ENCODE results near the gene SLC7A10. TPM values are rescaled to one million over a fixed set of nuclear protein-coding genes. Genes with fewer than 3 reads are reported as not detected.
"Not testable (repeated sequence)": the region's sequence is repeated elsewhere in the genome, so short reads cannot be mapped to it uniquely, and the experiment has no call there.

Gene SLC7A10
- total RNA-seq, 2 donors from 2014 or later = not detected

DNA sequence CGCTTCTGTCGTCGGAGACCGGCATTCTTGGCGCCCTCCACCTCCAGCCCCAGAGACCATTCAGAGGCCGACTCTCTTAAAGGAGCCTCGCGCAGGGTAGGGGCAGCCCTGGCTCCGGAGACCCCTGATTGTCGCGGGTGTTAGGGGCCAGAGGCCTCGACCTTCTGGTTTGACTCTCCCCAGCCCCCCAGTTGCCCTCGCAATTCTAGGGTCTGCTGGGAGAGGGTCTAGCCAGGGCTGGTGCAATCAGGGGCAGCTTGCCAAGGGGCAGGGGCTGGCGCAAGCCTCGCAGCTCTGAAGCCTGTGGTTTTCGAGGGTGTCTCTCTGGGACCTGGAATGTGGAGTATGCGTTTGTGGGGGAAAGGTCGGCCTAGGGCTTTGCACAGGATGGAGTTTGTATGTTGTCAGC lies 1.6 kb upstream of the SLC7A10 start:
- DNase-seq (ENCODE audit: low spot score) = no peak
- H3K27me3 Mint-ChIP-seq = peaks cover 32 to 34% of the 10 kb centered on the region in 2 donors
- H3K4me1 Mint-ChIP-seq (ENCODE audit: low read depth in 2 of 2) = peaks cover 0 to 9% of the 10 kb centered on the region in 2 donors
- H3K27ac Mint-ChIP-seq = no peak overlapping the region
- peaks cover 6% of the 10 kb centered on the region for H3K9me3 Mint-ChIP-seq
- no peak for ATAC-seq
- peaks cover 16% of the 10 kb centered on the region for H3K36me3 Mint-ChIP-seq
- H3K4me3 Mint-ChIP-seq = peak overlapping the region; percentile 53

DNA sequence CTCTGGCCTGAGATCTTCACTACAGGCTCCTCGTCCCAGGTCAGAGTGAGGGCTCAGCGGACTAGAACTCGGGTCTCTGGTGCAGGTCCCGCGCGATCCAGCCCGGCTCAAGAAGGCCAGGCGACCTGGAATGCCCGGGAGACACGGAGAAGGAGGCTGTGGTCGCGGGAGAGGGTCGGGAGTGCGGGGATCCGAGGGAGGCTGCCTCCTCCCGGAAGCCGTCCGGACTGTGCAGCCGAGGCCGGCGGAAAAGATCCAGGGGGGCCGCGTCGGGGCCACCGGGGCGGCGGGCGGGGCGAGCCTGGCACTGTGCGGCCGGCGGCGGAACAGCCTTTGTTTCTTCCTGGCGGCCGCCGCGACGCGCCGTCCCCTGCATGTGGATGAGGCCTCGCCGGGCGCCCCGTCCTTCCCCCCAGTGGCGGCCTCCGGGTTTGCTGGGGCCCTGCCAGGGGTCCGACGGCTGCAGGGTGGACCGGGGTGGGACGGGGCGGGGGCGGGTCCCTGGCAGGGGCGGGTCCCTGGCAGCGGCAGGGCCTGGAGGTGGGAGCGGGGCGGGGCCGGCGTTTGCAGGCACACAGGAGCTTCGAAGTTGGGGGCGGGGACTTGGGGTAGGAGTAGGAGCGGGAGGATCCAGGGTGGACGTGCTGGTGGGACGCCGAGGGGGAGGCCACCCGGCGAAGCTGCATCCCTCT lies 1.0 kb upstream of the SLC7A10 start:
- Mint-ChIP-seq H3K27me3 (peaks cover 32 to 34% of the 10 kb centered on the region in 2 donors), H3K36me3 (peaks cover 16% of the 10 kb centered on the region), H3K27ac (no peak overlapping the region), H3K4me3 (peak overlapping the region; percentile 54), H3K4me1 (ENCODE audit: low read depth in 2 of 2) (peaks cover 0 to 9% of the 10 kb centered on the region in 2 donors), H3K9me3 (peaks cover 6% of the 10 kb centered on the region)
- DNase-seq (ENCODE audit: low spot score) (no peak), ATAC-seq (peak; percentile 18 to 71)

DNA sequence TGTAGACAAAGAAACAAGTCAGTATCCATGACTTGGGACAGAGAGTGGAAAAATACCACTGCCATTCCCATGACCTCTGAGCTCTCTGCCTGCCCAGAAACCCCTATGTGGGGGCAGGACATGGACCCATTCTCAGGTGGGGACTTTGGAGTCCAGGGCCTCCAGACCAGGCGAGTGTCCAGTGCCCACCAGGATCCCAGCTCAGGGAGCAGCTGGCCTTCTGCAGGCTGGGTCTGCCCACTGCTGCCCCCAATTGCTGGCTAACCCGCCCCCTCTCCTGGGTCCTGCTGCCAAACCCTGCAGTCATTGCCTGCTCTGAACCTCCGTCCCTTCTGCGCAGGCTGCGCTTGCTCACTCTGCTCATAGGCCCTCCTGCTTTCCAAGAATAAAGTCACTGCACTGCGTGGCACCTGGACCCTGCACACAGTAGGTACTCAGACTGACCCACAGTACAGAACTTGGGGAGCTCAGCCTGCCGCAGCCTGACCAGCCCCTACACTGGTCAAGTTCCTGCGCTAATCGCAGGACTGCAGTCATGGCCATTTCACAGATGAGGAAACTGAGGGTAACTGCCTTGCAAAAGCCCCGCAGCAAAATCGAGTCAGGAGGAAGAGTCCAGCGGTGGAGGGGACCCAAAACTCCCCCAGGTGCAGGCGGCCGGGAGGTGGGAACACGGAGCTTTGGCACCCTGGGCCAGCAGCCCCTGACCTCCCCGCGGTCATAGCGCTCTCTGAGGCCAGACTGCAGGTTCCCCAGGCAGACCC lies 774 bp downstream of the SLC7A10 start:
- no peak overlapping the region for H3K27ac Mint-ChIP-seq
- no peak overlapping the region for H3K4me3 Mint-ChIP-seq
- peaks cover 6% of the 10 kb centered on the region for H3K9me3 Mint-ChIP-seq
- peaks cover 0 to 9% of the 10 kb centered on the region in 2 donors for H3K4me1 Mint-ChIP-seq (ENCODE audit: low read depth in 2 of 2)
- ATAC-seq (peak in 1 of 2 donors; percentile 25), DNase-seq (ENCODE audit: low spot score) (no peak)
- peaks cover 35 to 36% of the 10 kb centered on the region in 2 donors for H3K27me3 Mint-ChIP-seq
- H3K36me3 Mint-ChIP-seq = peaks cover 16% of the 10 kb centered on the region

DNA sequence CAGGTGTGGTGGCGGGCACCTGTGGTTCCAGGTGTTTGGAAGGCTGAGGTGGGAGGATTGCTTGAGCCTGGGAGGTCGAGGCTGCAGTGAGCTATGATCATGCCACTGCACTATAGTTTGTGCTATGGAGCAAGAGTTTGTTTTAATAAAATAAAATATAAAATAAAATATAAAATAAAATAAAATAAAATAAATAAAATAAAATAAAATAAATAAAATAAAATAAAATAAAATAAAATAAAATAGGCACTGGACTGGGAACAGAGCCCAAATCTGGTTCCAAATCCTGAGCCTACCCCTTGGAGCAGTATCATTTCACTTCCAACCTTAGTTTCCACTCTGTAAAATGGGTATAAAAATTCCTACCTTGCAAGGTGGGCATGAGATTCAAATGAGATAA lies 3.4 kb downstream of the SLC7A10 start:
- not testable (repeated sequence) for H3K4me3 Mint-ChIP-seq; H3K36me3 Mint-ChIP-seq; DNase-seq (ENCODE audit: low spot score); H3K4me1 Mint-ChIP-seq (ENCODE audit: low read depth in 2 of 2); H3K27ac Mint-ChIP-seq; H3K9me3 Mint-ChIP-seq; ATAC-seq
- H3K27me3 Mint-ChIP-seq = peaks cover 19 to 23% of the 10 kb centered on the region in 2 donors

DNA sequence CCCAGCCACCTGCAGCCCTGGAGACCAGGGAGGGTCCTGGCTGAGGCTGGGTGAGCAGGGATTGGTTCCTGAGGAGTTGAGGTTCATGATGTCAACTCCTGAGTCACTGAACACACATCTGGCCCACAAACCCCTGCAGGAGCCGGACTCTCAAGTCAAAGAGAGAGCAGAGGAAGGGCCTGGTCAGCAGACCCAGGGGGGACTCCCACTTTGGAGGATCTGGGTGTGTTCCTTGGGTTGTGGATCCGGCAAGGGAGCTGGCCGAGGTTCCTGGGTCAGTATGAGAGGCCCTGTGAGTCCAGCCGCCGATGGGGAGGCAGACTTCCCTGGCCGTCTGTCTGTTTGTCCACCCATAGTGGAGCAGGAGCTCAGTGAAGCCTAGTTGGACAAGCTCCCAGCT lies 4.0 kb downstream of the SLC7A10 start:
- Mint-ChIP-seq H3K4me3 (no peak overlapping the region), H3K27me3 (peaks cover 19 to 21% of the 10 kb centered on the region in 2 donors), H3K27ac (no peak overlapping the region), H3K36me3 (no peaks in the 10 kb centered on the region), H3K9me3 (no peaks in the 10 kb centered on the region), H3K4me1 (ENCODE audit: low read depth in 2 of 2) (peaks cover 0 to 9% of the 10 kb centered on the region in 2 donors)
- ATAC-seq = no peak
- no peak for DNase-seq (ENCODE audit: low spot score)

DNA sequence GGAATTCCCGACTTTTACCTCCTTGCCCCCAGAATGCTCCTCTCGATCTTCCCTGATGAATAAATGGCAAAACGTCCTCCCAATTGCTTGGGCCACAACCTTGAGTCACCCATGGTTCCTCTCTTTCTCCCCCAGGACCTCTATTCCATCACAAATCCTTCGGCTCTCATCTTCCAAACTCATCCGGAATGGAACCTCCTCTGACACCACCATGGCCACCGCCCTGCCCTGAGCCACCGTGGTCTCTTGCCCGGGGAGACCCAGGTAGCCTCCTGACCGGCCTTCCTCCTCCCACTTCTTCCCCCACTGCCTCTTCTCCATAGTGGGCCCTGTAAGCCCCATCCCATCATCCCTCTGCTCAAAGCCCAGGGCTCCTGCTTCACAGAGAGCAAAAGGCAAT lies 4.9 kb downstream of the SLC7A10 start:
- Mint-ChIP-seq H3K27me3 (peaks cover 14 to 19% of the 10 kb centered on the region in 2 donors), H3K4me1 (ENCODE audit: low read depth in 2 of 2) (peaks cover 0 to 3% of the 10 kb centered on the region in 2 donors), H3K36me3 (no peaks in the 10 kb centered on the region), H3K4me3 (no peak overlapping the region), H3K27ac (no peak overlapping the region), H3K9me3 (no peaks in the 10 kb centered on the region)
- no peak for ATAC-seq
- no peak for DNase-seq (ENCODE audit: low spot score)

DNA sequence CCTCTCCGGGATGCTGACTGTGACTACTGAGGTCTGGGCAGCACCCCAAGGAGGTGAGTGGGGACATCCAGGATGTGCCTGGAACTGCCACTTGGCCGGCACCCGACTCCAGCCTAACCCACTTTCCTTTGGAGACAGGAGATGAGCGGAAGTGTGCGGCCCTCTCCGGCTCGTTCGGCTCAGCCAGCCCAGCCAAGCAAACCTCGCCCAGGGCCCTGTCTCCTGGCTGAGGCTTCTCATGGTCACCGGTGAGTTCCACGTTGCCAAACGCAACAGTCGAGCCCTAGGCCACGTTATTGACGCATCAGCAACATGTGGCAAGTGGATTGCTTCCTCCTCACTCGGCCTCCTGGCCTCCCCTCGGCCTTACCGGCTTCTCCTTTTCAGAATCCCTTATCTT lies 5.5 kb downstream of the SLC7A10 start:
- no peak for ATAC-seq
- no peak for DNase-seq (ENCODE audit: low spot score)
- Mint-ChIP-seq H3K27me3 (peaks cover 14 to 19% of the 10 kb centered on the region in 2 donors), H3K27ac (no peak overlapping the region), H3K4me1 (ENCODE audit: low read depth in 2 of 2) (peaks cover 0 to 3% of the 10 kb centered on the region in 2 donors), H3K9me3 (no peaks in the 10 kb centered on the region), H3K4me3 (no peak overlapping the region), H3K36me3 (no peaks in the 10 kb centered on the region)

DNA sequence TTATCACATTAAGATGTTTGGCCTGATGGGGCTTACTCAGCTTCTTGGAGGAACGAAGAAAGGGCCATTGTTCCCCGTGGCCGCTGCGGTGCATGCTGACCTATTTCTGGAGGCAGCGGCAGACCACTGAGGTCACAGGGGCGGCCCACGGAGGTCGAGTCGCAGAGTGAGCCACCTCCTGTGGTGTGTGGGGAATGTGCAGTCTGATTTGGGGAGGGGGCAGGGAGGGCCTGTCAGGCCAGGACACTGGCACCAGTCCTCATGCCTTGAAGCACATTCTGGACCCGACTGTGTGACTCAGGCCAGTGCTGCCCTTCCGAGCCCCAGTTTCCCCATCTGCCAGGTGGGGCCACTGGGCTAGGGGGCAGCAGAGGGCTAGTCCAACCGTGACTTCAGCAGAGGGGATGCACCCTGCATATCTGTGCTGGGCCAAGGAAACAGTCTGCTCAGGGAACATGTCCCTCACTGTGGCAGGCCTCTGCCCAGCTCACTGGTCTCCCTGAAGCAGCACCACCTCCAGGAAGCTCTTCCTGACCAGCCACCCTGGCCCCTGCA lies 6.3 kb downstream of the SLC7A10 start:
- Mint-ChIP-seq H3K4me3 (no peak overlapping the region), H3K27me3 (peaks cover 11 to 19% of the 10 kb centered on the region in 2 donors), H3K27ac (no peak overlapping the region)

DNA sequence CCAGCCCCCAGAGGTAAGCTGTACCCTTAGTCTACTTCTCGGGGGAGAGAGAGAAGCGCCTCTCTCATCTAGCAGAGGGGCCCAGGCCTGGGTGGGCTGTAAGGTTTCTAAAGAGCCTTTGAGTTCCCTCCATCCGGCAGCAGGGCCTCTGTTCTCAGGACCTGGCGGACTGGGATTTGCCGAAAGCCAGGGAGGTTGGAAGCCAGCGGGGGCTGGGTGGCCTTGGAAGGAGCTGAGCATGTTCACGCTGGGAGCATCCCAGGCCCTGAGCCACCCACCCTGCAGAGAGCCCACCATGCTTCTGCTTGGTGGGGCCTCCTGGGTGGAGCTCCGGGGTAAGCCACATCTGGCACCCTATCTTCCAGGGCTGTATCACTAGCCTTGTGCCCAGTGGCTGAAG lies 7.8 kb downstream of the SLC7A10 start:
- Mint-ChIP-seq H3K27me3 (peaks cover 11 to 16% of the 10 kb centered on the region in 2 donors), H3K9me3 (no peaks in the 10 kb centered on the region), H3K4me3 (no peak overlapping the region), H3K36me3 (no peaks in the 10 kb centered on the region), H3K27ac (no peak overlapping the region), H3K4me1 (ENCODE audit: low read depth in 2 of 2) (no peaks in the 10 kb centered on the region)
- ATAC-seq = no peak
- no peak for DNase-seq (ENCODE audit: low spot score)

More for the DNA sequence above, 6.3 kb downstream of the SLC7A10 start:
- no peaks in the 10 kb centered on the region for H3K4me1 Mint-ChIP-seq (ENCODE audit: low read depth in 2 of 2)
- no peaks in the 10 kb centered on the region for H3K9me3 Mint-ChIP-seq
- ATAC-seq (peak in 1 of 2 donors; percentile 10), DNase-seq (ENCODE audit: low spot score) (no peak)
- H3K36me3 Mint-ChIP-seq = no peaks in the 10 kb centered on the region

DNA sequence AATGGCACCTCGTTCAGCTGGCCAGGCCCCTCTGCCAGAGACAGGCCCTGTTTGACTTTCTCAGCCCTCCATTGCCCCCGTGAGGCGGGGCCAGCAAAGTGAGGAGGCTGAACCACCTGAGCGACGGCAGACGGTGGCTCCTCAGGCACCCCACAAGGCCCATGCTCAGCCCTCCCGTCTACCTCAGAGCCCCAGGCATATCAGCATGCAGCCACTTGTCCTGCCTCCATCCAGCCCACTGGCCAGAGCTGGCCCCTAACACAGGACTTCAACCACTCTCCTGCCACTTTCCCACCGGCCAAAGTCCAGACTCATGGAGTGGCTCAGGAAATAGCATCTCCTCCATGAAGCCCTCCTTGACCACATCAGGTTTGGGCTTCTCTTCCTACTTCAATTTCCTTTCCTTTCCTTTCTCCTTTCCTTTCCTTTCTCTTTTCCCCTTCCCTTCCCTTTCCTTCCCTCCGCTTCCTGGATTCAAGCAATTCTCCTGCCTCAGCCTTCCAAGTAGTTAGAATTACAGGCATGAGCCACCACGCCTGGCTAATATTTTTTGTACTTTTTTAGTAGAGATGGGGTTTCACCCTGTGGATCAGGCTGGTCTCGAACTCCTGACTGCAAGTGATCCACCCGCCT lies 9.3 kb downstream of the SLC7A10 start:
- no peaks in the 10 kb centered on the region for H3K4me1 Mint-ChIP-seq (ENCODE audit: low read depth in 2 of 2)
- no peak for DNase-seq (ENCODE audit: low spot score)
- no peak overlapping the region for H3K4me3 Mint-ChIP-seq
- no peak overlapping the region for H3K27ac Mint-ChIP-seq
- no peaks in the 10 kb centered on the region for H3K9me3 Mint-ChIP-seq
- H3K36me3 Mint-ChIP-seq = no peaks in the 10 kb centered on the region
- peaks cover 9 to 10% of the 10 kb centered on the region in 2 donors for H3K27me3 Mint-ChIP-seq
- ATAC-seq = no peak

DNA sequence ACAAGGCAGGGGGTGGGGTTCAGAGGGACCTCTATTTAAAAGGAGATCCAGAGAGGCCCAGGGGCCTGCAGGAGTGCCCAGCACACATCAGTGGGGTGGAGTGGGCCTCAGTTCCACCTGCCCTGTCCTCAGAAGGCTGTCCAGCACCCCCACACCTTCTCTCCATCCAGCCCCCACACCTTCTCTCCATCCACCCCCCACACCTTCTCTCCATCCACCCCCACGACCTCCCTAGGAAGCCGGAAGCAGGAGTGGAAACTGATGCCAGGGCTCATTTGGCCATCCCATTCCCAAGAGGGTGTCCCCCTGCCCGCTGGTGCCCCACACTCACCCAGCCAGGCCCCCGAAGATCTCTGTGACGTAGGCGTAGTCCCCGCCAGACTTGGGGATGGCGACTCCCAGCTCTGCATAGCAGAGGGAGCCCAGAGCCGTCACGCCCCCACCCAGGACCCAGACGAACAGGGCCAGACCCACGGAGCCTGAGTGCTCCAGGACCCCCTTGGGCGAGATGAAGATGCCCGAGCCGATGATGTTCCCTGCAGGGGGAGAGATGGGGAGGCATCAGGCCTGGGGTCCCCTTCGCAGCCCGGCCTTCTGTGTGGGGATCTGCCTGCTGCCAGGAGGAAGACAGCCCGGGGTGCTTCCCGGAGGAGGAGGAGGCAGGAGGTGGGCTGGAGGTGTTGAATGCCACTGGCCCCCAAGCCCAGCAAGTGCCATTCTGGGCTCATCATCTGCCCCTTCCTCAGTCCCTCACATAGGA lies 10.0 kb downstream of the SLC7A10 start:
- no peak overlapping the region for H3K4me3 Mint-ChIP-seq
- ATAC-seq (no peak), DNase-seq (ENCODE audit: low spot score) (no peak)
- peaks cover 3% of the 10 kb centered on the region in 2 donors for H3K27me3 Mint-ChIP-seq
- H3K4me1 Mint-ChIP-seq (ENCODE audit: low read depth in 2 of 2) = no peaks in the 10 kb centered on the region
- H3K36me3 Mint-ChIP-seq = no peaks in the 10 kb centered on the region
- no peaks in the 10 kb centered on the region for H3K9me3 Mint-ChIP-seq
- H3K27ac Mint-ChIP-seq = no peak overlapping the region

DNA sequence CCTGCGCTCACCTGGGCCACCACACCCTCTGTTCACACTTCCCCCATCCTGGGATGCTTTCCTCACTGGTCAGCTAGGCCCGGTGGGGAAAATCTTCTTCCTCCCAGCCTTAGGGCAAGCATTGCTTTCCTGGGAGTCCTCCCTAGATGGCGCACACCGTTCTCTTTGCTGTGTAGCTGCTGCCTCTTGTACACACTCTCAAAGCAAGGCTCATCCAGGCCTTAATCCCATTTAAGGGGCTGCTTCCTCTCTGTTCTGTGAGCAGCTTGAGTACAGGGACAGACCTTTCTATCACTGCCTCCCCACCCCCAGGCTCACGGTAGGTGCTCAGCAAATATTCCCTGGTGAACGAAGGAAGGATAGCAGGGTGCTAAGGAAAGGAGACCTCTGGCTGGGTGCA lies 11.1 kb downstream of the SLC7A10 start:
- Mint-ChIP-seq H3K27ac (no peak overlapping the region), H3K4me3 (no peak overlapping the region), H3K36me3 (no peaks in the 10 kb centered on the region), H3K27me3 (no peaks in the 10 kb centered on the region), H3K9me3 (no peaks in the 10 kb centered on the region), H3K4me1 (ENCODE audit: low read depth in 2 of 2) (no peaks in the 10 kb centered on the region)
- no peak for ATAC-seq
- no peak for DNase-seq (ENCODE audit: low spot score)

DNA sequence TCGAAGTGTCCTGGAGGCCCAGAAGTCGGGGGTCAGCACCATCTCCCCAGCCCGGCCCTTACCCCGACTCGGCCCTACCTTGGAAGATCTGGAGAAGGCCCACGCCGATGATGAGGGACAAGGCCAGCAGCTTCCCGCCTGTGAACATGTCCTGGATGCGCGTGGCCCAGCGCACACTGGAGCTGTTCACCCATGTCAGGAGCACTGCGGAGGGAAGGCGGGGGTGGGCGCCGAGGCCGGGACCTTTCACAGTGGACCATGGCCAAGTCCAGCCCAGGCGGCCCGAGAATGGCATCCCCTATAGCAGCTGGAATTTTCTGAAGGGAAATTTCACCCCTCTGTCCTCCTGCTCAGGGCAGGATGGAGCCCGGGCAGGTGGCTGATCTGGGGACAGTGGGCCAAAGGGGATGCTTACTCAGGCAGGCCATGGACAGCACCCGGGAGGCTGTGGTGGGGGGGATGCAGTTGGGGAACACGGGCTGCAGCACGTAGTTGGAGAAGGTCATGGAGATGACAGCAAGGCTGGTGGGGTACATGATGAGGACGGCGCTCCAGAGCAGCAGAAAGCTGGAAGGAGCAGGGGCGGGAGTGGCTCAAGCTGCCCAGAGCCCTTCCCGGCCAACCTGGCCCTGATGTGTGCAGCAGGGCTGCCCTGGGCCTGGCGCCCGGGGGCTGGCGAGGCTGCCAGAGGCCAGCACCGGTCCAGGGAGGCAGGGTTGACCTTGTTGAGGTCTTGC lies 13.0 kb downstream of the SLC7A10 start:
- Mint-ChIP-seq H3K36me3 (no peaks in the 10 kb centered on the region), H3K4me3 (no peak overlapping the region), H3K27ac (no peak overlapping the region), H3K9me3 (no peaks in the 10 kb centered on the region), H3K4me1 (ENCODE audit: low read depth in 2 of 2) (no peaks in the 10 kb centered on the region), H3K27me3 (no peaks in the 10 kb centered on the region)
- no peak for ATAC-seq
- no peak for DNase-seq (ENCODE audit: low spot score)

All from natural killer cell treated with Interleukin-12 subunit alpha and Interleukin-12 subunit beta and Interleukin-15 and Interleukin-18, amount 100 ng/mL, for 72 hours (primary cell).